ENCODE data around the gene PRLH.

PRLH gene

GRCh38 chr2:237539681-237540080 is 26.7 kb upstream of the PRLH start:
- no peak for DNase-seq (ENCODE audit: low spot score)

DNA sequence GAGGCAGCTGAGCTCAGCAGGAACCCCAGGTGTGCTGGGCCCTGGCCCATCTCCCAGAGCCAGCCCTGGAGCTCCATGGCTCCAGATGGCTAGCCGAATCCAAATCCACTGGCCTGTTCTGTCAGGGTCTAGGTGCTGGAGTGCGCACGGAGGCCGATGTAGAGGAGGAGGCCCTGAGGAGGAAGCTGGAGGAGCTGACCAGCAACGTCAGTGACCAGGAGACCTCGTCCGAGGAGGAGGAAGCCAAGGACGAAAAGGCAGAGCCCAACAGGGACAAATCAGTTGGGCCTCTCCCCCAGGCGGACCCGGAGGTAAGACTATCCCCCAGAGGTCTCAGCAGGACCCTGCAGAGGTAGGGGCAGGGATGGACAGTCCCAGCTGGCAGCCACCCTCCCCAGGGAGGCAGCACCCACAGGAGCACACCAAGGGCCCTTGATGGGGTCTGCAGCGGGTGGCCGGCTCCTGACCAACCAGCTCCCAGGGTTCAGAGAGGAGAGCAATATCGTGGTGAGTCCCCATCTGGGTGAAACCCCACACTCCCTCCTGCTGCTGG is 26.1 kb upstream of the PRLH start:
- DNase-seq (ENCODE audit: low spot score) = no peak

DNA sequence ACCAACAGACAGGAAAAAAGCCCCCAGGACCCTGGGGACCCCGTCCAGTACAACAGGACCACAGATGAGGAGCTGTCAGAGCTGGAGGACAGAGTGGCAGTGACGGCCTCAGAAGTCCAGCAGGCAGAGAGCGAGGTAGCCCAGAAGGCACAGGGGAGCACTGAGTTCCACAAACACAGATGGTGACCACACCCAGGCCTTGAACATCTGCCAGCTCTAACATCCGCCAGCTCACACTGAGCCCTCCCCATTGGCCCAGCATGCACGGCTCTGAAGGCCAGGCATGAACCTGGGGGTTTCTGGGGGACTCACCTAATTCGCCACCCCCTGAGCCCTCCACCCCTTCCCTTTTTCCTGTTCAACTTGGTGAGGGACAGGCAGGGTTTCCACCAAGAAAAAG is 25.6 kb upstream of the PRLH start:
- no peak for DNase-seq (ENCODE audit: low spot score)

DNA sequence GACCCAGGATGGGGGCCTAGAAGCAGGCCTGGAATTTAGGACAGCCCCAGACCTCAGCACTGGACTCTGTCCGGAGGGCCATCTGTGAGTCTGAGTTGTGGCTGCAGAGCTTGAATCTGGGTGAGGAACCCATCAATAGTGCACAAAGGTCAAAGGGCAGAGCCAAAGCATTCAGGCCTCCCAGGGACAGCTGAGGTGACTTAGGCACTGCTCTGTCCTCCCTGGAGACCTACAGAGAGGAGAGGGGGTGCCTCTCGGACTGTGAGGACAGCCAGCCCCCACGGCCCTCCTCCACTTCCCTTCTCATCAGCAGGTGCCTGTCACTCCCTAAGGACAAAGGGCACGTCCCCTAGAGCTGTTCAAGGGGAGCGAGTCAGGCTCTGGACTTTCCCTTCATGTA is 25.1 kb upstream of the PRLH start:
- no peak for DNase-seq (ENCODE audit: low spot score)

DNA sequence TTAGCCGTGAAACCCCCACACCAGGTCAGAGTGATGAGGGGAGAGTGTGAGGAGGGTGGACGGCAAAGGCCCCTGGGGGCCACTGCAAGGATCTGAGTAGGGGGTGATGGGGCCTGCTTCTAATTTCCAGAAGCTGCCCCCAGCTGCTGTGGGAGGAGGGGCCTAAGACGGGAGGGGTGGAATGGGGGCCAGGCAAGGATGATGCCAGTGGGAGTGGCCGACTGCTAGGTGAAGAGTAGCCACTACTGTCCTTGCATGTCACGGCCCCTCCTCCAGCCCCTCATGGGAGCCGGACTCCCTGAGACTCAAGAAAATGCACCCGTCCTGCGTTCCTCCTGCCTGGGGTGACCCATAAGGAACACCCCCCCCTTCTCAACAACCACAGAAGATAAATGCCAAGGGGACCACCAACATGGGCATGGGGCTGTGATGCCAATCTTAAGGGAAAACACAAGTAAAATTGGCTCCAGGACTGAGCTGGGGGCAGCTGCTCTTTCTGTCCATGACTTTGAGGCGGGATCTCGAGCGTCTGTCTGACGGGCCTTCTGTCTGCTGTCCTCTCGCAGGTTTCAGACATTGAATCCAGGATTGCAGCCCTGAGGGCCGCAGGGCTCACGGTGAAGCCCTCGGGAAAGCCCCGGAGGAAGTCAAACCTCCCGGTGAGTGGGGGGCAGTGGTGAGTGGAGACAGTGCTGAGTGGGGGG is 24.2 kb upstream of the PRLH start:
- no peak for DNase-seq (ENCODE audit: low spot score)

DNA sequence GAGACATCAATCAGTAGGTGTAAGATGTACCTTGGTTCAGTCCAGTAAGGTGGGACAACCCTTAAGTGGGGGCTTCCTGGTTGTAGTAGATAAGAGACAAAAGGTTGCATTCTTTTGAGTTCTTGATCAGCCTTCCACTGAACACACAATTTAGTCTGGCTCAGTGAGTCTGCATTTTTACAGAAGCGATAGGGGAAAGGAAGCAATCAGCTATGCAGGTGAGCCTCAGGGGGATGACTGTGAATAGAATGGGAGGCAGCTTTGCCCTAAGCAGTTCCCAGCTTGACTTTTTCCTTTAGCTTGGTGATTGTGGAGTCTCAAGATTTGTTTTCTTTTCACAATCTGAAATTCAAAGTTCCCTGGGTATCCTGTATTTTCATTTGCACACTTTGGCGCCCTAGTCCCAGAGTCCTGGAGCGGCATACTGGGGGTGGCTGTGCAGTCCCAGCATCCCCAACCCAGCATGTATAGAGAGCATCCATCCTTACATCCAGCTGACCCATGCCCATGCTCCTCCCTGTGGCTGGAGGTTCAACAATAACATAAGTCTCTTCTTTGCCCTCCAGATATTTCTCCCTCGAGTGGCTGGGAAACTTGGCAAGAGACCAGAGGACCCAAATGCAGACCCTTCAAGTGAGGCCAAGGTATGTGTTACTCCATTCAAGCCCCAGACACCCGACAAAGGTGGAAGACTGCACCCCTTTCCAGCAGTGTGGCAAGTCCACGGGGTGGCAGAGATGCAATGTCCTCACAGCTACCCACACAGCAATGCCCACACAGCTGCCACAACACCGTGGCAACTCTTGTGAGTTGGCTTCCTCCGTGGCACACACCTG is 20.1 kb upstream of the PRLH start:
- DNase-seq (ENCODE audit: low spot score) = no peak

- DNase-seq (ENCODE audit: low spot score) = no peak
These were observed 19.4 kb upstream of the PRLH start for GRCh38 chr2:237546876-237547395.

DNA sequence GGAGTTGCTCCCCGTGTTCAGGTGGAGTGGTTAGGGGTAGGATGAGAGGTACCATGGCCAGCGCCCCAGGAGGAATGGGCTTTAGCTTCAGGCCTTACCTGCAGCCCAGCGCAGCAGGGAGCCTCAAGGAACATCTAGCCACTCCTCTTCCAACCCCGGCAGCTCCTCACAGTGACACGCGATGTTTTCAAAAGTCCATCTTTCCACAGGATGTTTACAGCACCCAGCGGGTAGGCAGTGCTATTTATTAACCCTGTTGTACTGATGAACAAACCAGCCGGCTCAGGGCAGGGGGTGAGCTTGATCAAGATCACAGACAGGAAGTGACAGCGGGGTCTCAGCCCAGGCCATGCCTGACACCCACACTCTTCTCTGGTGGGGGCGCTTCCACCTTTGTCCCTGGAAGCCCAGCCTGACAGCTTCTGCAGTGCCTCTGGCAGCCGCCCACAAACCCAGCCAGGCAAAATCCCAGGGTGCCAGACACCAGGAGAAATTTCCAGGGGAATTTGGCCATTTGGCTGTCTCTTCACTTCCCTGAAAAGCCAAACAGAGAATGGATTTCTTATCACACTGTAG is 18.4 kb upstream of the PRLH start:
- no peak for DNase-seq (ENCODE audit: low spot score)

DNA sequence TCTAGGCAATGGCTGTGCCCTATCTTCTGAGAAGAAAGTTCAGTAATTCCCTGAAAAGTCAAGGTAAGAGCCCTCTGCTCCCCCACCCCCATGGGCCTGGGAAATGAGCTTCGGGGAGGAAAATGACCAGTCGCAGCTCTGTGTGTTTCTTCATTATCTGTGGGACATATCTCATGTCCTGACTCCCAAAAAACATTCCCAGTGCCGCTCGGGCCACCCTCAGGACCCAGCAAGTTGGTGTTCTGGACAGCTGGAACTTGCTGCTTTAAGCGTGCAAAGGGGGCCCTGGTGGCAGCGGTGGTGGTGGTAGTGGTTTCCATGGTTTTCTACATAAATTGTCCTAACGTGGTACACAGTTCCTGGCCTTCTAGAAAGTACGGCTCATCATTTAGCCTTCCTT is 17.2 kb upstream of the PRLH start:
- no peak for DNase-seq (ENCODE audit: low spot score)

DNA sequence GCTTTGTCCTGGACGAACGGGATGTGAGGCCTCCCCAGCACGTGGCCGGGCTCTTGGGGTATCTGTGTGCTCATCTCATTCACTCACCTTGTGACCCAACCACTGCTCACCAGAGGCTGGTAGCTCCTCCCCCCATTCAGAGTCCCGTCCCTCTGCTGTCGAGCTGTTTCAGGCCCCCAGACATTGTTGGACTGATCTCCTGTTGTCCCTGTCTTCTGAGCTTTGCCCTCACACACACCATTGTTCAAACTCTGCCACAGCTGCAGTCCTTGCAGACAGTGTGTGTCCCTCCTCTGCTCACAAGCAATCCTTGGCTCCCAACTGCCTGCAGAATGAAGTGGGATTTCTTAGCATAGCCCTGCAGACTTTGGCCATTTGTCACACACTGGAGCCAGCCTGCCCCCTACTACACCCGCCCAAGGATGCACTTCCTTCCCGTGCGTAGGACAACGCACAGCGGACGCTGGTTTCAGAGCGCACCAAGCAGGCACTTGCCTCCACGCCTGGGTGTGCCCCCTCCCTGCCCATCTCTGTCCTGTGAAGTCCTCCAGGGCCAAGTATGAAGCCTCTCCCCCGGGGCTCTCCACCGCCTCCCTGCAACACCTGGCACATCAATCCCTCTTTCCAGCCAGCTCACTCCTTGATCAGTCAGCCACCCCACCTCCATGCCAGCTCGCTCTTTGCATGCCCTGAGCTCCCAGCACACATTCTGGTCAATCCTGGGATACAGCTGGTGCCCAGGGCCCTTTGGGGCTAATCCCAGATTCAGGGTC is 16.5 kb upstream of the PRLH start:
- no peak for DNase-seq (ENCODE audit: low spot score)

- DNase-seq (ENCODE audit: low spot score) = no peak
These were observed 15.3 kb upstream of the PRLH start for GRCh38 chr2:237551071-237551574.

DNA sequence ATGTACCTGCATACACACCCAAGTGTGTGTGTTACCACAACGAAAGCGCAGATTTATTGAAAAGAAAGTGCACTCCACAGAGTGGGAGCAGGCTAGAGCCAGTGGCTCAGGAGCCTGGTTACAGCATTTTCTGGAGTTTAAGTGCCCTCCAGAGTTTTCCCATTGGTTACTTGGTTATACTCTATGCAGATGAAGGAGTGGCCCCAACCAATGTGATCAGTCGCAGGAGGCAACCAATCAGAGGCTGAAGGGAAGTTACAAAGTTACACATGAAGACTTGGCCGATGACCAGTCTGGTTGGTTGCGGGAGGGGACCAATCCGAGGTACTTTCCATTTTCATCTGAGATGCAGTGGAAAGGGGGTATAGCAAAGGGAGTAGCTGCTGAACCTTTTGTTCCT is 13.5 kb upstream of the PRLH start:
- no peak for DNase-seq (ENCODE audit: low spot score)

DNA sequence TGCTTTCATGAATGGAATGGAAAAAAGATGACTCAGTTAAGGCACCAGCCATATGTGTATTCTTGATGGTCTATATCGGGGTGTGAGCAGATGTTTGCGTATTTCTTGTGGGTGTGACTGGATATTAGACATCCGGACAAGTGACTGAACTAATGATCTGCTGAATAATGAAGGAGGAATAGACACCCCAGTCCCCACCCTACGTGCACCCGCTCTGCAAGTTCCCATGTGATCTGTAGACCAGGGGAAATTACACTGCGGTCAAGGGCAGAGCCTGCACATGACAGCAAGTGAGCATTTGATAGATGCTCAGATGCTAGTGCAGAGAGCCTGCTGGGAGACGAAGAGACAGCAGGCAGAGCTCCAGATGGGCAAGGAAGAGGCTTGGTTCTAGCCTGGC is 12.4 kb upstream of the PRLH start:
- DNase-seq (ENCODE audit: low spot score) = no peak

- no peak for DNase-seq (ENCODE audit: low spot score)
These were observed 10.8 kb upstream of the PRLH start for GRCh38 chr2:237555560-237555959.

DNA sequence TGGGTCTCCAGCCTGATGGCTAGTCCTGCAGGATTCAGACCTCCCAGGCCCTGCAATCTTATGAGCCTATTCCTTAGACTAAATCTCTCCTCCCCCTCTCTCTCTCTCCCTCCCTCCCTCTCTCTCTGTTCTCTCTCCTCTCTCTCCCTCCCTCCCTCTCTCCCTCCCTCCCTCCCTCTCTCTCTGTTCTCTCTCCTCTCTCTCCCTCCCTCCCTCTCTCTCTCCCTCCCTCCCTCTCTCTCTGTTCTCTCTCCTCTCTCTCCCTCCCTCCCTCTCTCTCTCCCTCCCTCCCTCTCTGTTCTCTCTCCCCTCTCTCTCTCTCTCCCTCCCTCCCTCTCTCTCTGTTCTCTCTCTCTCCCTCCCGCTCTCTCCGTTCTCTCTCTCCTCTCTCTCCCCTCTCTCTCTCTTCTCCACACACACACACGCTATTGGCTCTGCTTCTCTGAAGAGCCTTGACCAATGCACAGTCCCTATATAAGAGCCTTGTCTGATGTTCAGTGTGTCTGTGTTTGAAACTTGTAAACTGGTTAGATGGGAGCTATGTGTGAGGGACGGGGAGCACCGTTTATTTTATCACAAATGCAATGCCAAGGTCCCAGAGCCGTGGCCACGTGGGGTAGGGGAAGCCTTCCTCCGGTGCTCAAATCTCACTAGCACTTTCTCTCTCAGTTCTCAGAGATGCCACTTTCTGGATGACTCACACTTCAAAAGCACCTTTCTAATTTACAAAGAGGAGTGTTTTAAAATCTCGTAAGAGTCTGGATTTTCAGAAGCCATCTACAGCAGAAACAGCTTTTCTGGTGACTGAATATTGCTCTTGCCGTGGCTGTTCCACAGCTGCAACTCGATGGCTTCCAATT is 9.4 kb upstream of the PRLH start:
- DNase-seq (ENCODE audit: low spot score) = no peak

GRCh38 chr2:237557633-237558015 is 8.8 kb upstream of the PRLH start:
- DNase-seq (ENCODE audit: low spot score) = no peak

DNA sequence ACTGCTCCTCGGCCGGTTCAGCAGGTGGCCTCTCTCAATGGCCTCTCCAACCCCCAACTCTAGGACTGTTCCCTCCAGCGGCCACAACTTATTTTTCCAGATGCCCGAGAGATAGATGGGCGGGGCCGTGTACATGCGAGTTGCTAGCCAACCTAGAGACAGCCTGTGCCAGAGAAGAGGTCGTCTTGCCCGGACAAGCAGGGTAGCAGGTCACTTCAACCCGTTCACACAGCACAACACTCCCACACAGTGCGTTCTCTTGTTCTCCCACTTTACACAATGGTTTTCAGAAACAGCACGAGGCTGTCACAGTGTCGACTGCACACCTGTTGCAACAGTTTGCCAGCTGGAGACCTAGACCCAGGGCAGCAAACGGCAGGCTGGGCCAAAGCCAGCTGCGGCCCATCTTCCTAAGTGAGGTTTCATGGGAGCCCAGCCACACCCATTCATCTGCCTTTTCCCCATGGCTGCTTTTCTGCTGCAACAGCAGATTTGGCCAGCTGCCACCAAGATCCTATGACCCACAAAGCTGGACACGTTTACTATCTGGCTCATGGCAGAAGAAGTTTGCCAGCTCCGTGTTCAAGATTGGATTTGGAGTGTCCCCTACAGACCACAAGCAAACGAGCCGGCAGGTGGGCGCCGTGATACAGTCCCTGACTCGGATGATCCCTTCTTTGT is 7.3 kb upstream of the PRLH start:
- no peak for DNase-seq (ENCODE audit: low spot score)

DNA sequence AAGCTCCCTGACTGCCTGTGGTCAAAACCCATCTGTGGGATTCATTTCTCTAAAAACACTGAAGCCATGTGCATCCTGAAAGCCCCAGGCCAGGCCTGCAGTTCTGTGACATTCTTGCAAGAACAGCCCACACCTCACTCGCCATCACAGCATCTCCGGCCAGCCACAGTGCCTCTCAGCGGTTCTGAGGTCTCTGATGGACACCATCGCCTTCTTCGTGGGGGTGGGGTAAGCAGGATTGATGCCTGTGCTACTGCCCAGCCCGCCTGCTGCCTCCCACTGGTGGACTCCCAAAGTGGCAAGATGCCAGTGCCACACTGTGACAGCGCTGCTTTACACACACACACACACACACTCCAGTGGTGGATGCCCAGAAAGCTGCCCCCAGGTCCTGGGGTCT is 5.2 kb upstream of the PRLH start:
- DNase-seq (ENCODE audit: low spot score) = no peak

GRCh38 chr2:237563816-237564215 is 2.6 kb upstream of the PRLH start:
- no peak for DNase-seq (ENCODE audit: low spot score)

DNA sequence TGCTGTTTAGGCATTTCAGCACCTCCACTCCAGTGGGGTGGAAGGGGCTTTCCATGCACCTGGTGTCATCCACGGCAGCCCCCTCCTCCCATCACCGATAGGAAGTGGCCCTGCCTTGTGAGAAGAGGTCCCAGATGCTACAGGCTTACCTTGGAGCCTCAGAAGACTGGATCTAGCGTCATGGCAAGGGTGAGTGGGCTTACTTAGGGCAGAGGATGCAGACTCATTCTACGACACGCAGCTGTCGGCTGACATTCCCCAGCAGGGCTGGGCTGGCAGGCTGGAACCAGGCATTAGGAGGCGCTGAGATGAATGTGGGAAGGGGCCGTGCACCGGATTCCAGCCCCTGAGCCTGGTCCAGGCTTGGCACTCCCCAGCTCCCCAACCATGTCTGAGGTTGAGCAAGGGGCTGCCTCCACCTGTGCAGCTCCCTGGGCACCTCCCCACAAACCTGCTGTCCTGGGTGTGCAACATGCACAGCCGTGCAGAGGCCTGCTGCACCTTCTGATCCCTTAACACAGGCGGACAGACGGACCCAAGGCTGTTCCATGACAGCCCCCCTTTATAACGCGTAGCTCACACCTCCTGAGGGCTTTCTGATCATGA is 1.7 kb upstream of the PRLH start:
- no peak for DNase-seq (ENCODE audit: low spot score)

Measured in HuH-7 (cell line).